ENCODE data around the gene DNAH2. TPM values are rescaled to one million over a fixed set of nuclear protein-coding genes. Genes with fewer than 3 reads are reported as not detected.

DNAH2 gene
- total and polyA plus RNA-seq, 11 donors: 0.02 to 0.56 (median 0.05) TPM; not detected in 4

- H3K27ac ChIP-seq: no peak overlapping the region
- no peak overlapping the region for H3K4me3 ChIP-seq
- TF ChIP-seq POLR2A (IDR thresholded peaks at IDR 0.05): no peak
- TF ChIP-seq CTCF (IDR thresholded peaks at IDR 0.05): no peak
- no peak for DNase-seq
- no peaks in the 10 kb centered on the region for H3K4me1 ChIP-seq
- no peaks in the 10 kb centered on the region for H3K9me3 ChIP-seq
- WGBS, 4 donors: 76 to 85% (median 77%) methylated on average over 3 of the region's 3 CpGs
- no peak for ATAC-seq
- intact Hi-C loops (cut with DNase I): loop anchor here in 2 of 10 donors (10.0 kb wide), 2 partner anchors 66 to 224 kb away; partner anchors contain the start of gene ALOX15B (in 1 of the 2)
- peaks cover 0 to 5% (median 0%) of the 10 kb centered on the region in 9 donors for H3K27me3 ChIP-seq
- no peaks in the 10 kb centered on the region for H3K36me3 ChIP-seq
These were observed 93.7 kb downstream of the DNAH2 start for GRCh38 chr17:7811251-7811650.

GRCh38 chr17:7814969-7815368 is 97.4 kb downstream of the DNAH2 start:
- no peak for TF ChIP-seq CTCF (IDR thresholded peaks at IDR 0.05)
- no peak for TF ChIP-seq POLR2A (IDR thresholded peaks at IDR 0.05)
- ATAC-seq (no peak), DNase-seq (no peak)
- H3K4me1 ChIP-seq: no peaks in the 10 kb centered on the region
- no peaks in the 10 kb centered on the region for H3K36me3 ChIP-seq
- H3K9me3 ChIP-seq: no peaks in the 10 kb centered on the region
- intact Hi-C loops (cut with DNase I): loop anchor here in 4 of 10 donors (5.0 to 10.0 kb wide), 3 partner anchors 37 to 220 kb away; partner anchors contain the start of gene ALOX15B (in 1 of the 4)
- H3K27ac ChIP-seq: no peak overlapping the region
- H3K27me3 ChIP-seq: no peaks in the 10 kb centered on the region
- 91 to 94% (median 93%) methylated on average over 5 of the region's 5 CpGs for WGBS, 4 donors
- no peak overlapping the region for H3K4me3 ChIP-seq

GRCh38 chr17:7816926-7817642 is 99.5 kb downstream of the DNAH2 start:
- ATAC-seq (no peak), DNase-seq (no peak)
- intact Hi-C loops (cut with DNase I): loop anchor here in 4 of 10 donors (5.0 to 10.0 kb wide), 3 partner anchors 35 to 218 kb away; partner anchors contain the start of gene ALOX15B (in 1 of the 4)
- Histone ChIP-seq H3K27me3 (no peaks in the 10 kb centered on the region), H3K9me3 (no peaks in the 10 kb centered on the region), H3K4me3 (no peak overlapping the region), H3K4me1 (no peaks in the 10 kb centered on the region), H3K27ac (no peak overlapping the region), H3K36me3 (no peaks in the 10 kb centered on the region)
- WGBS, 4 donors: 62 to 68% (median 62%) methylated on average over 10 of the region's 10 CpGs
- no peak for TF ChIP-seq POLR2A (IDR thresholded peaks at IDR 0.05)
- no peak for TF ChIP-seq CTCF (IDR thresholded peaks at IDR 0.05)

GRCh38 chr17:7817643-7817964 is 100.1 kb downstream of the DNAH2 start:
- Histone ChIP-seq H3K27ac (no peak overlapping the region), H3K4me3 (no peak overlapping the region), H3K4me1 (no peaks in the 10 kb centered on the region), H3K9me3 (no peaks in the 10 kb centered on the region), H3K27me3 (no peaks in the 10 kb centered on the region), H3K36me3 (no peaks in the 10 kb centered on the region)
- DNase-seq (no peak), ATAC-seq (no peak)
- TF ChIP-seq POLR2A (IDR thresholded peaks at IDR 0.05) (no peak), CTCF (IDR thresholded peaks at IDR 0.05) (no peak)
- intact Hi-C loops (cut with DNase I): loop anchor here in 4 of 10 donors (5.0 to 10.0 kb wide), 3 partner anchors 35 to 217 kb away; partner anchors contain the start of gene ALOX15B (in 1 of the 4)
- 82 to 91% (median 85%) methylated on average over 9 of the region's 9 CpGs for WGBS, 4 donors
